ENCODE measurements around the gene IL1R1.

- no peak for TF ChIP-seq EZH2 (IDR thresholded peaks at IDR 0.05; ENCODE audit: low read length)
- TF ChIP-seq CTCF (optimal IDR thresholded peaks at IDR 0.05 in 1 of 3, IDR thresholded peaks at IDR 0.05 in 1 of 3, conservative IDR thresholded peaks at IDR 0.05 in 1 of 3; ENCODE audit: extremely low read depth in 1 of 3, insufficient read depth in 2 of 3, low read length in 3 of 3) = no peak
Measured at GRCh38 chr2:102168026-102168771, 25.7 kb downstream of the IL1R1 start.

Data from keratinocyte (primary cell).